Gastroesophageal sphincter (tissue), 4 donors: ENCODE results near the gene RALY. TPM values are rescaled to one million over a fixed set of nuclear protein-coding genes. Genes with fewer than 3 reads are reported as not detected.

Source experiments
- ATAC-seq: fragments of 150-250 bp; one replicate; pipeline ENCODE4 v1.9.1; 2016; ENCODE audit warnings: mild to moderate bottlenecking, moderate library complexity
- H3K27ac ChIP-seq, 4 donors: fragments of 200-600 bp; sonication (generic) in 3 of 4; 1 replicate in 3 of 4; 2 replicates in 1 of 4; pipeline ENCODE4 v1.5.1; 2016 to 2019
- H3K27me3 ChIP-seq: fragments of 200-600 bp; sonication (generic); one replicate; pipeline ENCODE4 v1.5.1; 2019
- H3K36me3 ChIP-seq, 2 donors: fragments of 200-600 bp; sonication (generic); one replicate each; pipeline ENCODE4 v1.5.1; 2019; ENCODE audit warnings: control low read depth in 1 of 2
- H3K4me1 ChIP-seq, 3 donors: fragments of 200-600 bp; sonication (generic); 1 replicate in 2 of 3; 2 replicates in 1 of 3; pipeline ENCODE4 v1.5.1; 2016 to 2019; ENCODE audit warnings: control low read depth in 2 of 3
- H3K4me3 ChIP-seq, 2 donors: fragments of 200-600 bp; sonication (generic); one replicate each; pipeline ENCODE4 v1.5.1; 2019; ENCODE audit warnings: mild to moderate bottlenecking in 1 of 2, moderate library complexity in 1 of 2
- H3K9me3 ChIP-seq, 3 donors: fragments of 200-600 bp; sonication (generic); one replicate each; pipeline ENCODE4 v1.5.1; 2017 to 2019; ENCODE audit warnings: control low read depth in 2 of 3
- EP300 ChIP-seq: sonication (generic); formaldehyde crosslinking; IDR thresholded peaks from one replicate; pipeline ENCODE4 v1.6.1; 2017; ENCODE audit warnings: antibody characterized with exemption, mild to moderate bottlenecking
- POLR2A ChIP-seq, 2 donors: fragments of 450-650 bp; IDR thresholded peaks; one replicate each; pipeline ENCODE4 v1.6.1; 2017; ENCODE audit warnings: antibody characterized with exemption in 2 of 2, mild to moderate bottlenecking in 2 of 2, moderate library complexity in 1 of 2
- POLR2AphosphoS5 ChIP-seq: sonication (generic); formaldehyde crosslinking; IDR thresholded peaks from one replicate; pipeline ENCODE4 v1.6.1; 2017; ENCODE audit warnings: antibody characterized with exemption
- WGBS, 2 donors: methylation state at CpG; one replicate each; pipeline ENCODE4 v1.1.5; 2018; ENCODE audit warnings: low coverage in 1 of 2; 5-methylcytosine and 5-hydroxymethylcytosine counted together
- total RNA-seq, 4 donors: library from RNA; depleted of rRNA; stranded (reverse); fragments of >200 nt; gene quantifications; one replicate each; pipeline ENCODE4 v1.1.0, GENCODE V29; 2016
- TF ChIP-seq, protein P1 (sequence below), 4 experiments: fragments of 200-600 bp in 2 of 4; fragments of 450-650 bp in 2 of 4; sonication (generic) in 1 of 4; IDR thresholded peaks; one replicate each; pipeline ENCODE4 v1.5.1; 2017 to 2019; ENCODE audit warnings: antibody characterized with exemption in 4 of 4, mild to moderate bottlenecking in 2 of 4, moderate library complexity in 2 of 4

The RALY gene
- total RNA-seq, 4 donors from 2014 or later = 76.6 to 124 (median 98.8) TPM

DNA sequence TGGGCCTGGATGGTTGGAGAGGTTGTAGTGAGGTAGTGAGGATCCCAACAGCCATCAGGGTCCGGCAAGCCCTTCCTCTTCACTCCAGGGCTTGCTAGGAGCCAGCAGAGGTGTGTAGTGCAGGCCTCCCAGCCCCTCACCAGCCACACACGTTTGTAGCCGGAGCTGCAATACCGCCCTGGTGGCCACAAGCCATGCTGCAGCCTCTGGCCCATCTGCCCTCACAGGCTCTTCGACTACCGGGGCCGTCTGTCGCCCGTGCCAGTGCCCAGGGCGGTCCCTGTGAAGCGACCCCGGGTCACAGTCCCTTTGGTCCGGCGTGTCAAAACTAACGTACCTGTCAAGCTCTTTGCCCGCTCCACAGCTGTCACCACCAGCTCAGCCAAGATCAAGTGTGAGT lies 81.9 kb downstream of the RALY start:
- Histone ChIP-seq H3K27ac (no peak overlapping the region), H3K4me3 (no peak overlapping the region), H3K27me3 (no peaks in the 10 kb centered on the region), H3K4me1 (no peaks in the 10 kb centered on the region), H3K9me3 (no peaks in the 10 kb centered on the region), H3K36me3 (peaks cover 0 to 91% of the 10 kb centered on the region in 2 donors)
- WGBS, 2 donors = 81 to 88% methylated on average over 5 to 15 of the region's 16 CpGs
- no peak for ATAC-seq
- TF ChIP-seq, protein P1, sequence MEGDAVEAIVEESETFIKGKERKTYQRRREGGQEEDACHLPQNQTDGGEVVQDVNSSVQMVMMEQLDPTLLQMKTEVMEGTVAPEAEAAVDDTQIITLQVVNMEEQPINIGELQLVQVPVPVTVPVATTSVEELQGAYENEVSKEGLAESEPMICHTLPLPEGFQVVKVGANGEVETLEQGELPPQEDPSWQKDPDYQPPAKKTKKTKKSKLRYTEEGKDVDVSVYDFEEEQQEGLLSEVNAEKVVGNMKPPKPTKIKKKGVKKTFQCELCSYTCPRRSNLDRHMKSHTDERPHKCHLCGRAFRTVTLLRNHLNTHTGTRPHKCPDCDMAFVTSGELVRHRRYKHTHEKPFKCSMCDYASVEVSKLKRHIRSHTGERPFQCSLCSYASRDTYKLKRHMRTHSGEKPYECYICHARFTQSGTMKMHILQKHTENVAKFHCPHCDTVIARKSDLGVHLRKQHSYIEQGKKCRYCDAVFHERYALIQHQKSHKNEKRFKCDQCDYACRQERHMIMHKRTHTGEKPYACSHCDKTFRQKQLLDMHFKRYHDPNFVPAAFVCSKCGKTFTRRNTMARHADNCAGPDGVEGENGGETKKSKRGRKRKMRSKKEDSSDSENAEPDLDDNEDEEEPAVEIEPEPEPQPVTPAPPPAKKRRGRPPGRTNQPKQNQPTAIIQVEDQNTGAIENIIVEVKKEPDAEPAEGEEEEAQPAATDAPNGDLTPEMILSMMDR (IDR thresholded peaks at IDR 0.05) = no peak
- TF ChIP-seq EP300 (no peak), POLR2A (IDR thresholded peaks at IDR 0.05) (no peak), POLR2AphosphoS5 (no peak)

DNA sequence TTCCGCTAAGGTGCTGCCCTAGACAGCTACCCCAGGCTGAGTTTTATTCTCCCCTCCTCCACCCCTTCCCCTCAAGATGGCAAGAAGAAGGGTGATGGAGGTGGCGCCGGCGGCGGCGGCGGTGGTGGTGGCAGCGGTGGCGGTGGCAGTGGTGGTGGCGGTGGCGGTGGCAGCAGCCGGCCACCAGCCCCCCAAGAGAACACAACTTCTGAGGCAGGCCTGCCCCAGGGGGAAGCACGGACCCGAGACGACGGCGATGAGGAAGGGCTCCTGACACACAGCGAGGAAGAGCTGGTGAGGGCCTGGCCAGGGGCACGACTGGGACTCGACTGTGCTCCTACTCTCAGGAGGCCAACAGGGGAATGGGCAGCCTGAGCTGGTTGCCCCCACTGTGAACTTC lies 83.2 kb downstream of the RALY start:
- H3K36me3 ChIP-seq = peaks cover 0 to 100% of the 10 kb centered on the region in 2 donors
- no peak overlapping the region for H3K27ac ChIP-seq
- ATAC-seq = no peak
- no peak overlapping the region for H3K4me3 ChIP-seq
- TF ChIP-seq POLR2A (IDR thresholded peaks at IDR 0.05) = no peak
- TF ChIP-seq, protein P1 (IDR thresholded peaks at IDR 0.05) = no peak
- TF ChIP-seq POLR2AphosphoS5 = no peak
- no peak for TF ChIP-seq EP300
- no peaks in the 10 kb centered on the region for H3K9me3 ChIP-seq
- 100% methylated on average over 1 of the region's 20 CpGs; no CpG with 5 or more reads in 1 of the 2 donors for WGBS, 2 donors
- H3K27me3 ChIP-seq = no peaks in the 10 kb centered on the region
- peaks cover 0 to 1% (median 0%) of the 10 kb centered on the region in 3 donors for H3K4me1 ChIP-seq

DNA sequence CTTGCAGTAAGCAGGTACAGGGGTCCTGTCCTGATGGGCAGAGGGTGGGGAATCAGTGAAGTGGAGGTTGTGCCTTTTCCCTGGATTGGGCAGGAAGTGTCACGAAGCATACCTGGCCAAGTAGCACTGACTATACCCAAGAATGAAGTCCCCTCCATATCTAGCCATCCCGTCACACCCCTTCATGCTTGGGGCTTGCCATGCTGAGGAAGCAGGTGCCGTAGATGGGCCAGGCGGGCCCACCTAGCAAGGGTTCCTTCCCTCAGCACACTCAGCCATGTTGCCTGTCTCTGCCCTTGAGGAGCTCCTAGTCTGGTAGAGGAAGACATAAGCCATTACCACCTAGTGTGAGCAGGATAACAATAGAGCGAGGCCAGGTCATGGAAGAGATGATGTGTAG lies 84.8 kb downstream of the RALY start:
- TF ChIP-seq POLR2A (IDR thresholded peaks at IDR 0.05) = no peak
- TF ChIP-seq, protein P1 (IDR thresholded peaks at IDR 0.05) = no peak
- TF ChIP-seq EP300 = no peak
- TF ChIP-seq POLR2AphosphoS5 = no peak
- Histone ChIP-seq H3K9me3 (no peaks in the 10 kb centered on the region), H3K36me3 (peaks cover 0 to 90% of the 10 kb centered on the region in 2 donors), H3K4me1 (peaks cover 0 to 17% (median 2%) of the 10 kb centered on the region in 3 donors), H3K27ac (no peak overlapping the region), H3K4me3 (no peak overlapping the region), H3K27me3 (no peaks in the 10 kb centered on the region)
- no peak for ATAC-seq
- 100% methylated on average over 1 to 3 of the region's 5 CpGs for WGBS, 2 donors

DNA sequence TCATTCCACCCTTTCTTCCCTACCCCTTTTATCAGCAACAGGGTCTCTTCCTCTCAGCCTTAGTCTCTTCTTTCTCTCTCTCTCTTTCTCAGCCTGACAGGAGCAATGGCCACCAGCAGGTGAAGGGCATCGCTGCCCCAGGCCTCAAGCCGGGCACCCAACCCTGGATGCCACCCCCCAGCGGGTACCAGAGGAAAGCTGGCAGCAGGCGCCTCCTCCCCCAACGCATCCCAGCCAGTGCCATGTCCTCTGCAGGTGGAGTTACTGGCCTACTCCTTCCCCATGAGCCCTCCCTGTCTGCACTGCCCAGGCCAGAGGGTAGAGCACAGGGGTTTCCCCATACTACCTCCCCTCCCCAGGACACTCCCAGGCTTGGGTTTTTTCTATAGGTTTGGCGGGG lies 86.1 kb downstream of the RALY start:
- Histone ChIP-seq H3K36me3 (peaks cover 0 to 85% of the 10 kb centered on the region in 2 donors), H3K4me1 (peaks cover 0 to 24% (median 3%) of the 10 kb centered on the region in 3 donors), H3K4me3 (no peak overlapping the region), H3K9me3 (no peaks in the 10 kb centered on the region), H3K27me3 (no peaks in the 10 kb centered on the region), H3K27ac (no peak overlapping the region)
- no peak for ATAC-seq
- TF ChIP-seq, protein P1 (IDR thresholded peaks at IDR 0.05) = no peak
- TF ChIP-seq POLR2A (IDR thresholded peaks at IDR 0.05) (no peak), EP300 (no peak), POLR2AphosphoS5 (no peak)
- WGBS, 2 donors = 97% methylated on average over 5 of the region's 6 CpGs; no CpG with 5 or more reads in 1 of the 2 donors

DNA sequence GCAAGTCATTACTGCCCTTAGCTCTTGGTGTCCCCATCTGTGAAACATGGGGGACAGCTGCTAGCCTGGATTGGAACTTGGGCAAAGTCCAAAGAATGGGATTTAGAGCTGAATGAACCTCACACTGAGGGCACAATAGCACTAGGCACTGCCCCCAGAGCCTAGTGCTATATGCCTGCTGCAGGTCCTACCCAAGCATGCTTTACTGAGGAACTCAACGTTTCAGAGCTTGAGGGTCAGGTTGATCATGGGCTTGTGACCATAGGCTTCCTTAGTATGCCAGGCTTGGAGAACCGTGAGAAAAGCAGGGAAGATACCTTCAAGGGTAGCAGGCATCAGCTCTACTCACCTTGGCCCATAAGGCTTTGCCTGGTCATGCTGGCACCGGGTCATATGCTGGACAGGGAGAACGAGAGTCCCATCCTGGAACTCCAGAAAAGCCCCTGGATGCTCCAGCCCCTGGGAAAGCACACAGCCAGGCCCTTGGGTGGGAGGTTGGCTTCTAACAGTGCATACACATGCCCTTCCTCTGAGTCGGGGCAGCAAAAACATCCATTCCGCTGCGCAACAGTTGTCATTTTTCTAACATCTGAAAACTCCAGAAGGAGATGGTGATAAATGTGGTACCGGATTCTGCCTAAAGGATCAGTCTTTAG lies 88.6 kb downstream of the RALY start:
- Histone ChIP-seq H3K4me1 (peaks cover 0 to 24% (median 3%) of the 10 kb centered on the region in 3 donors), H3K36me3 (peaks cover 0 to 85% of the 10 kb centered on the region in 2 donors), H3K4me3 (no peak overlapping the region), H3K27me3 (no peaks in the 10 kb centered on the region), H3K27ac (peak overlapping the region; percentile 8 to 64 (median 56)), H3K9me3 (no peaks in the 10 kb centered on the region)
- 82 to 83% methylated on average over 5 to 8 of the region's 8 CpGs for WGBS, 2 donors
- no peak for TF ChIP-seq POLR2AphosphoS5
- TF ChIP-seq POLR2A (IDR thresholded peaks at IDR 0.05) = no peak
- TF ChIP-seq, protein P1 (IDR thresholded peaks at IDR 0.05) = no peak
- no peak for TF ChIP-seq EP300
- ATAC-seq = no peak
